Measurements from ENCODE around the gene TMEM151A. TPM values are rescaled to one million over a fixed set of nuclear protein-coding genes. Genes with fewer than 3 reads are reported as not detected.

TMEM151A gene
- total and polyA plus RNA-seq, 7 donors: 0.27 to 0.36 (median 0.36) TPM; not detected in 4

DNA sequence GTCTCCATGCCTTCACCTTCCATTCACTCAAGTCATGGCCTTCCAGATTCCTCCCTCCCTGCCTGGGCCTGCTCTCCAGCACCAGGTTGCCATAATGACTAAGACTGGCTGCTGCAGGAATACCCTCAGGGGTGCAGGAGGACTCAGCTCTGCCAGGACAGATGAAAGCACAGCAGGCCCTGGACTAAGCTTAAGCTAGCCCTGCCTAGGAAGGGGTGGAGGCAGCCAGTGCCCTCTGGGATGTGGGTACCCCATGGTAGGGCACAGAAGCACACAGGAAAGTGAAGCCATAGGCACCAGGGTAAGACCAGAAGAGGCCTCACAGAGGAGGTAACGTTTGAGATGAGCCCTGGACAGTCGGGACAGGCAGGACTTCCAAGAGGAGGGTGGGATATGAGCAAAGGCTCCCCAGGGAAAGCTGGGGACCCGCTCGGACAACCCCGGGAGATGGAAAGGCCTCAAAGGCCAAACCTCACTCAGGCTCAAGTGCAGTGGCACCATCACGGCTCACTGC lies 47.5 kb downstream of the TMEM151A start:
- Histone ChIP-seq H3K27me3 (no peaks in the 10 kb centered on the region), H3K4me3 (no peak overlapping the region), H3K36me3 (peaks cover 10 to 58% (median 33%) of the 10 kb centered on the region in 4 donors), H3K4me1 (peaks cover 0 to 40% (median 38%) of the 10 kb centered on the region in 4 donors), H3K9me3 (no peaks in the 10 kb centered on the region), H3K27ac (no peak overlapping the region)
- no peak for TF ChIP-seq EP300 (IDR thresholded peaks at IDR 0.05)
- TF ChIP-seq POLR2AphosphoS5 (IDR thresholded peaks at IDR 0.05): no peak
- TF ChIP-seq, protein P1, sequence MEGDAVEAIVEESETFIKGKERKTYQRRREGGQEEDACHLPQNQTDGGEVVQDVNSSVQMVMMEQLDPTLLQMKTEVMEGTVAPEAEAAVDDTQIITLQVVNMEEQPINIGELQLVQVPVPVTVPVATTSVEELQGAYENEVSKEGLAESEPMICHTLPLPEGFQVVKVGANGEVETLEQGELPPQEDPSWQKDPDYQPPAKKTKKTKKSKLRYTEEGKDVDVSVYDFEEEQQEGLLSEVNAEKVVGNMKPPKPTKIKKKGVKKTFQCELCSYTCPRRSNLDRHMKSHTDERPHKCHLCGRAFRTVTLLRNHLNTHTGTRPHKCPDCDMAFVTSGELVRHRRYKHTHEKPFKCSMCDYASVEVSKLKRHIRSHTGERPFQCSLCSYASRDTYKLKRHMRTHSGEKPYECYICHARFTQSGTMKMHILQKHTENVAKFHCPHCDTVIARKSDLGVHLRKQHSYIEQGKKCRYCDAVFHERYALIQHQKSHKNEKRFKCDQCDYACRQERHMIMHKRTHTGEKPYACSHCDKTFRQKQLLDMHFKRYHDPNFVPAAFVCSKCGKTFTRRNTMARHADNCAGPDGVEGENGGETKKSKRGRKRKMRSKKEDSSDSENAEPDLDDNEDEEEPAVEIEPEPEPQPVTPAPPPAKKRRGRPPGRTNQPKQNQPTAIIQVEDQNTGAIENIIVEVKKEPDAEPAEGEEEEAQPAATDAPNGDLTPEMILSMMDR (IDR thresholded peaks at IDR 0.05): no peak
- TF ChIP-seq POLR2A (IDR thresholded peaks at IDR 0.05): no peak
- peak; percentile 36 for DNase-seq
- intact Hi-C loops (cut with DNase I): no loop called here
- 92% methylated on average over 6 of the region's 6 CpGs for WGBS, 2 donors

DNA sequence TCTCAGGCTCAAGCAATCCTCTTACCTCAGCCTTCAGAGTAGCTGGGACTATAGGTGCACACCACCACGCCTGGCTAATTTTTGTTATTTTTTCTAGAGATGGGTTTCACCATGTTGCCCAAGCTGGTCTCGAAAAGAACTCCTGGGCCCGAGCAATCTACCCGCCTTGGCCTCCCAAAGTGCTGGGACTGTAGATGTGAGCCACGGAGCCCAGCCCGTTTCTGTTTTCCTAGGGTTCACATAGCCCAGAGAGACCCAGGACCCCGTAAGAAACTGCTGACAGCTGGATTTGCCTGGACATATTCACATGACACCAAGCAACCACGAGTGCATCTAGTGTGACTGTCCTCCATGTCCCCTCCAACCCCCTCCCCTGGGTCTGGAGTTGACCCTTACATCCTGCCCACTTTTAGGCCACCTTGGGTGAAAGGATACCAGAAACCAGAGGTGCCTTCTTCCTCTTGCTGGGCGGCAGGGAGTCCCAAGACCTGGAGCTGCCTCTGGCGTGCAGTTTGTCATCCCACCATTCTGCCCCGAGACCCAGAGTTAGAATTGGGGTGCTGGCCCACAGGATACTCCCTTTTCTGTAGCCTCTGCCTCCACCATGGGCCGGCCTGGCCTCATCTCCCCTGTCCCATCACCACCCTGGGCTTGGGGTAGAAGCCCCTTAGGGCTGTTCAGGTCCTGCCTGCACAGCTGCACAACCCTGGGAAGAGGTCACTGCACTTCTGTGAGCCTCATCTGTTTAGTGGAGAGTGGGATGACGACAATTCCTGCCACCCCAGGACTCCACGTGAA lies 48.2 kb downstream of the TMEM151A start:
- TF ChIP-seq EP300 (IDR thresholded peaks at IDR 0.05): no peak
- no peak for TF ChIP-seq POLR2A (IDR thresholded peaks at IDR 0.05)
- TF ChIP-seq, protein P1 (IDR thresholded peaks at IDR 0.05): no peak
- no peak for TF ChIP-seq POLR2AphosphoS5 (IDR thresholded peaks at IDR 0.05)
- intact Hi-C loops (cut with DNase I): no loop called here

DNA sequence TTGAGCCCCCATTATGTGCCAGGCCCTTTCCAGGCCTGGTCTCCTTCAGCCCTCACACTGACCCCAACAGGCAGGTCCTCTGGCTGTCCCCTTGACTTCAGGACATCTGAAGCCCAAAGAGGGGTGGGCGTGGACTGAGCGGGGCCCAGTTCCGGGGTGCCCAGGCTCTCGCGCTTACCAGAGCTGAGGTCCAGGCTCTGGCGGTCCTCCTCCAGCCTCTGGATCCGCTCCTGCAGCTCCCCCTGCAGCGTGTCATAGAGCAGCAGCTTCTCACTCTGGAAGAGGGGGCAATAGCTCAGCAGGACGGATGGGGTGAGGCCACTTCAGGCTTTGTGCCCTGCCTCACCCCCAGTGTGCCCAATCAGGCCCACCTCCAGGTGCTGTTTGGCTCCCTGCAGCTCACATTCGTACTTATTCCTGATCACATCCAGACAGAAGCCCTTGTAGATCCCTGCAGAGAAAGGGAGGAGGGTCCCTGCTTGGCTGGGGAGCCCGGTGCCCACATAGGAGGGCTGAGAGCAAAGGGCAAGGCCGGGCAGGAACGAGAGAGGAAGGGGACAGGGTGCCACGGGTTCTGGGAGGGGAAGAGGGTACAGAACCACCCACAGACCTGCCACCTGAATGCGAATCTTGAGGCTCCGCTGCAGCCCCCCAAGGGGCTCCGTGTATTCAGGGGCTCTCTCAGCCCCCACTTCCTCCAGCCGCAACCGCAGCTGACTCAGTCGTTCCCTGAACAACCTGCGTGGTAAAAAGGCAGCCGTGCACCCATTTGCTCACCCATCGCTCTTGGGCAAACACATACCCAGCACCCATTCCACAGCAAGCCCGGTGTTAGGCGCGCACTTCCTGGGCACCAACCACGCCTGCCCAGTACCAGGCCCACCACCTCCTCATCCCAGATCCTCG lies 49.2 kb downstream of the TMEM151A start:
- H3K27ac ChIP-seq: no peak overlapping the region
- no peaks in the 10 kb centered on the region for H3K9me3 ChIP-seq
- 93 to 95% methylated on average over 28 of the region's 28 CpGs for WGBS, 2 donors
- peak; percentile 58 for DNase-seq
- no peak overlapping the region for H3K4me3 ChIP-seq
- TF ChIP-seq POLR2AphosphoS5 (IDR thresholded peaks at IDR 0.05) (no peak), EP300 (IDR thresholded peaks at IDR 0.05) (no peak), POLR2A (IDR thresholded peaks at IDR 0.05) (no peak)
- TF ChIP-seq, protein P1 (IDR thresholded peaks at IDR 0.05): no peak
- peaks cover 0 to 37% (median 37%) of the 10 kb centered on the region in 4 donors for H3K4me1 ChIP-seq
- H3K27me3 ChIP-seq: no peaks in the 10 kb centered on the region
- H3K36me3 ChIP-seq: peaks cover 10 to 58% (median 33%) of the 10 kb centered on the region in 4 donors
- intact Hi-C loops (cut with DNase I): no loop called here

More for the DNA sequence above, 48.2 kb downstream of the TMEM151A start:
- Histone ChIP-seq H3K4me1 (peaks cover 0 to 39% (median 38%) of the 10 kb centered on the region in 4 donors), H3K27ac (no peak overlapping the region), H3K4me3 (no peak overlapping the region), H3K9me3 (no peaks in the 10 kb centered on the region), H3K27me3 (no peaks in the 10 kb centered on the region), H3K36me3 (peaks cover 10 to 58% (median 33%) of the 10 kb centered on the region in 4 donors)
- peak; percentile 55 for DNase-seq
- WGBS, 2 donors: 81 to 86% methylated on average over 14 of the region's 14 CpGs

DNA sequence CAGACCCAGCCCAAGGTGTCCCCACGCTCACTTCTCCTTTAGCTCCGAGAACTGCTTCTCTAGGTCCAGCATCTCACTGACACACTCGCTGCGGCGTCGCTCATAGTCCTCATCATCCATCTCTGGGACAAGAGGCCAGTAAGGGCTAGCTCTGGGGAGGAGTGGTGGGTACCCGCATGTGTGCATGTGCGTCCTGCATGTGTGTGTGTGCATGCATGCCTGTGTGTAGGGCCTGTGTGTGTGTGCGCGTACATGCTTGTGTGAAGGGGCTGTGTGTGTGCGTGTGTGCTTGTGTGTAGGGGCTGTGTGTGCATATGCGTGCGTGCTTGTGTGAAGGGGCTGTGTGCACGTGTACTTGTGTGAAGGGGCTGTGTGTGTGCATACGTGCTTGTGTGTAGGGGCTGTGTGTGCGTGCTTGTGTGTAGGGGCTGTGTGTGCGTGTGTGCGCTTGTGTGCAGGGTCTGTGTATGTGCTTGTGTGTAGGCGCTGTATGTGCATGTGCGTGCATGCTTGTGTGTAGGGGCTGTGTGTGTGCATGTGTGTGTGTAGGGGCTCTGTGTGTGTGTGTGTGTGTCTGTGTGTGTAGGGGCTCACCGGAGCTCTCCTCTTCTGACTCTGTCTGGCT lies 49.9 kb downstream of the TMEM151A start:
- 96 to 97% methylated on average over 21 of the region's 21 CpGs for WGBS, 2 donors
- Histone ChIP-seq H3K27ac (no peak overlapping the region), H3K27me3 (no peaks in the 10 kb centered on the region), H3K4me1 (peaks cover 0 to 37% (median 37%) of the 10 kb centered on the region in 4 donors), H3K4me3 (no peak overlapping the region), H3K9me3 (no peaks in the 10 kb centered on the region), H3K36me3 (peaks cover 10 to 58% (median 33%) of the 10 kb centered on the region in 4 donors)
- DNase-seq: no peak
- intact Hi-C loops (cut with DNase I): no loop called here
- no peak for TF ChIP-seq EP300 (IDR thresholded peaks at IDR 0.05)
- TF ChIP-seq POLR2AphosphoS5 (IDR thresholded peaks at IDR 0.05): no peak
- TF ChIP-seq, protein P1 (IDR thresholded peaks at IDR 0.05): no peak
- TF ChIP-seq POLR2A (IDR thresholded peaks at IDR 0.05): no peak
